Esophagus muscularis mucosa (tissue), 3 donors: ENCODE results near the gene UBE2N.

Experiments used
- CTCF ChIP-seq, 3 experiments: fragments of 200-600 bp in 2 of 3; fragments of 450-650 bp in 1 of 3; sonication (generic) in 2 of 3; IDR thresholded peaks; one replicate each; pipeline ENCODE4 v1.5.1; 2017 to 2019; ENCODE audit warnings: antibody characterized with exemption in 3 of 3, mild to moderate bottlenecking in 2 of 3, moderate library complexity in 1 of 3
- POLR2A ChIP-seq: fragments of 450-650 bp; IDR thresholded peaks from one replicate; pipeline ENCODE4 v1.6.1; 2017; ENCODE audit warnings: antibody characterized with exemption, moderate library complexity, mild to moderate bottlenecking, low read depth

- TF ChIP-seq CTCF (IDR thresholded peaks at IDR 0.05) = peak; percentile 70 to 75 (median 70)
- TF ChIP-seq POLR2A = peak; percentile 41
Observed at GRCh38 chr12:93467351-93468007, 25.7 kb upstream of the UBE2N start, which contains the start of gene MRPL42.
